Type B pancreatic cell (in vitro differentiated cells): ENCODE results near the gene LYL1. TPM values are rescaled to one million over a fixed set of nuclear protein-coding genes. Genes with fewer than 3 reads are reported as not detected.

Experiments
- DNase-seq: peaks from one replicate; pipeline ENCODE4 v3.0.0; 2021; ENCODE audit warnings: mixed read lengths; ENCODE audit not compliant: unreplicated experiment; ENCODE audit errors: extremely low spot score
- H3K27ac Mint-ChIP-seq: 2 replicates; pipeline ENCODE4 v1.8.0; 2021; ENCODE audit warnings: mild to moderate bottlenecking, mixed read lengths
- H3K27me3 Mint-ChIP-seq: 2 replicates; pipeline ENCODE4 v1.8.0; 2021; ENCODE audit warnings: mixed read lengths
- H3K36me3 Mint-ChIP-seq: 2 replicates; pipeline ENCODE4 v1.8.0; 2021; ENCODE audit warnings: mixed read lengths
- H3K4me1 Mint-ChIP-seq: one replicate; pipeline ENCODE4 v1.8.0; 2021; ENCODE audit warnings: mixed read lengths; ENCODE audit not compliant: unreplicated experiment
- H3K4me3 Mint-ChIP-seq: 2 replicates; pipeline ENCODE4 v1.8.0; 2021; ENCODE audit warnings: mild to moderate bottlenecking, mixed read lengths
- H3K9me3 Mint-ChIP-seq: 2 replicates; pipeline ENCODE4 v1.8.0; 2021; ENCODE audit warnings: mixed read lengths
- CTCF ChIP-seq: fragments of 200-600 bp; sonication (generic); conservative IDR thresholded peaks from 2 replicates; pipeline ENCODE4 v1.5.0; 2021; ENCODE audit warnings: antibody characterized with exemption, mild to moderate bottlenecking
- total RNA-seq: library from RNA; stranded (reverse); gene quantifications from 2 replicates; pipeline ENCODE4 v1.2.1, GENCODE V29; 2021; ENCODE audit warnings: low replicate concordance

The LYL1 gene
- total RNA-seq, 1 donor from 2014 or later = 0.19 TPM

- Mint-ChIP-seq H3K27ac (no peak overlapping the region), H3K9me3 (no peaks in the 10 kb centered on the region), H3K4me1 (peaks cover 7% of the 10 kb centered on the region), H3K27me3 (peaks cover 73% of the 10 kb centered on the region), H3K36me3 (no peaks in the 10 kb centered on the region), H3K4me3 (no peak overlapping the region)
- no peak for TF ChIP-seq CTCF
- no peak for DNase-seq
These were observed 28.3 kb downstream of the LYL1 start for GRCh38 chr19:13074378-13074777.

GRCh38 chr19:13073263-13073662 lies 29.4 kb downstream of the LYL1 start:
- Mint-ChIP-seq H3K27me3 (peaks cover 78% of the 10 kb centered on the region), H3K36me3 (no peaks in the 10 kb centered on the region), H3K4me3 (no peak overlapping the region), H3K4me1 (no peaks in the 10 kb centered on the region), H3K9me3 (no peaks in the 10 kb centered on the region), H3K27ac (no peak overlapping the region)
- no peak for DNase-seq
- no peak for TF ChIP-seq CTCF

- Mint-ChIP-seq H3K36me3 (no peaks in the 10 kb centered on the region), H3K27ac (no peak overlapping the region), H3K4me1 (peaks cover 3% of the 10 kb centered on the region), H3K4me3 (no peak overlapping the region), H3K9me3 (no peaks in the 10 kb centered on the region), H3K27me3 (peaks cover 80% of the 10 kb centered on the region)
- no peak for DNase-seq
- no peak for TF ChIP-seq CTCF
These were observed 30.3 kb downstream of the LYL1 start for GRCh38 chr19:13072188-13072908.

GRCh38 chr19:13071444-13072187 lies 31.0 kb downstream of the LYL1 start:
- DNase-seq = no peak
- no peak for TF ChIP-seq CTCF
- Mint-ChIP-seq H3K4me1 (peaks cover 7% of the 10 kb centered on the region), H3K27ac (no peak overlapping the region), H3K4me3 (no peak overlapping the region), H3K36me3 (no peaks in the 10 kb centered on the region), H3K9me3 (no peaks in the 10 kb centered on the region), H3K27me3 (peaks cover 84% of the 10 kb centered on the region)

GRCh38 chr19:13070425-13071140 lies 32.1 kb downstream of the LYL1 start:
- H3K9me3 Mint-ChIP-seq = no peaks in the 10 kb centered on the region
- peaks cover 10% of the 10 kb centered on the region for H3K4me1 Mint-ChIP-seq
- H3K27ac Mint-ChIP-seq = no peak overlapping the region
- no peak for DNase-seq
- TF ChIP-seq CTCF = no peak
- H3K36me3 Mint-ChIP-seq = no peaks in the 10 kb centered on the region
- H3K4me3 Mint-ChIP-seq = no peak overlapping the region
- H3K27me3 Mint-ChIP-seq = peaks cover 85% of the 10 kb centered on the region
